ENCODE measurements around the gene TTLL5. TPM values are rescaled to one million over a fixed set of nuclear protein-coding genes. Genes with fewer than 3 reads are reported as not detected.

TTLL5 gene
- total RNA-seq, 3 donors from 2014 or later (not counting 1 experiment from before 2014, with no cell fraction given) = 27.1 to 34.3 (median 32.5) TPM

DNA sequence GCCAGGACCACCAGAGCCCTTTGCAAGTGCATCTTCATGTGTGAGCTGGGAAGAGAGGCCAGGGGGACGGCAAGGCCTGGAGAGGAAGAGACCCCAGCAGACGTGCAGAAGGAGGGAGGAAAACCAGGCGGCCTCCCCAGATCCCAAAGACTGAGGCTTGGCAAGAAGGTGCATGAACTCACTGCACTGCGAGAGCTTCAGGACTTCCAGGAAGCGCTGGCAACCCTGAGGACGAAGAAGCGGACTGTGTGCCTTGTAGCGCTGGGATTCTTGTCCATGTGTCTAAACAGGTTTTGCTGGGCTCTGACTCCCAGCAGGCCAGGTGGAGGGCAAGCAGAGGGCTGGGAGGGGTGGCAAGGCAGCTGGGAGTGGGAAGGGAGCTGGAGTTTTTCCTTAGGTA, 319.8 kb downstream of the TTLL5 start:
- no peaks in the 10 kb centered on the region for H3K27me3 ChIP-seq (ENCODE audit: control insufficient read depth, insufficient read depth, low read length)
- H3K36me3 Mint-ChIP-seq = no peaks in the 10 kb centered on the region
- H3K4me3 Mint-ChIP-seq = peak overlapping the region; percentile 89
- H3K4me1 ChIP-seq (ENCODE audit: control insufficient read depth, insufficient read depth, low read length) = peaks cover 39% of the 10 kb centered on the region
- H3K9me3 Mint-ChIP-seq = no peaks in the 10 kb centered on the region
- H3K36me3 ChIP-seq (ENCODE audit: control insufficient read depth, insufficient read depth, low read length) = no peaks in the 10 kb centered on the region
- peak overlapping the region; percentile 82 to 93 for H3K27ac Mint-ChIP-seq
- TF ChIP-seq, protein P1, sequence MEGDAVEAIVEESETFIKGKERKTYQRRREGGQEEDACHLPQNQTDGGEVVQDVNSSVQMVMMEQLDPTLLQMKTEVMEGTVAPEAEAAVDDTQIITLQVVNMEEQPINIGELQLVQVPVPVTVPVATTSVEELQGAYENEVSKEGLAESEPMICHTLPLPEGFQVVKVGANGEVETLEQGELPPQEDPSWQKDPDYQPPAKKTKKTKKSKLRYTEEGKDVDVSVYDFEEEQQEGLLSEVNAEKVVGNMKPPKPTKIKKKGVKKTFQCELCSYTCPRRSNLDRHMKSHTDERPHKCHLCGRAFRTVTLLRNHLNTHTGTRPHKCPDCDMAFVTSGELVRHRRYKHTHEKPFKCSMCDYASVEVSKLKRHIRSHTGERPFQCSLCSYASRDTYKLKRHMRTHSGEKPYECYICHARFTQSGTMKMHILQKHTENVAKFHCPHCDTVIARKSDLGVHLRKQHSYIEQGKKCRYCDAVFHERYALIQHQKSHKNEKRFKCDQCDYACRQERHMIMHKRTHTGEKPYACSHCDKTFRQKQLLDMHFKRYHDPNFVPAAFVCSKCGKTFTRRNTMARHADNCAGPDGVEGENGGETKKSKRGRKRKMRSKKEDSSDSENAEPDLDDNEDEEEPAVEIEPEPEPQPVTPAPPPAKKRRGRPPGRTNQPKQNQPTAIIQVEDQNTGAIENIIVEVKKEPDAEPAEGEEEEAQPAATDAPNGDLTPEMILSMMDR (IDR thresholded peaks at IDR 0.05) = no peak
- peak in 1 of 2 donors; percentile 6 for DNase-seq
- WGBS (ENCODE audit: insufficient coverage) = 96% methylated on average over 8 of the region's 8 CpGs
- H3K27ac ChIP-seq (ENCODE audit: low read length) = no peak overlapping the region
- no peak for ATAC-seq
- no peaks in the 10 kb centered on the region for H3K9me3 ChIP-seq (ENCODE audit: control insufficient read depth, insufficient read depth, low read length)
- H3K4me3 ChIP-seq (ENCODE audit: low read length) = no peak overlapping the region
- H3K27me3 Mint-ChIP-seq (ENCODE audit: low read depth in 2 of 2) = no peaks in the 10 kb centered on the region
- H3K4me1 Mint-ChIP-seq = peaks cover 41 to 44% of the 10 kb centered on the region in 2 donors
- intact Hi-C loops (cut with micrococcal nuclease) = no loop called here

DNA sequence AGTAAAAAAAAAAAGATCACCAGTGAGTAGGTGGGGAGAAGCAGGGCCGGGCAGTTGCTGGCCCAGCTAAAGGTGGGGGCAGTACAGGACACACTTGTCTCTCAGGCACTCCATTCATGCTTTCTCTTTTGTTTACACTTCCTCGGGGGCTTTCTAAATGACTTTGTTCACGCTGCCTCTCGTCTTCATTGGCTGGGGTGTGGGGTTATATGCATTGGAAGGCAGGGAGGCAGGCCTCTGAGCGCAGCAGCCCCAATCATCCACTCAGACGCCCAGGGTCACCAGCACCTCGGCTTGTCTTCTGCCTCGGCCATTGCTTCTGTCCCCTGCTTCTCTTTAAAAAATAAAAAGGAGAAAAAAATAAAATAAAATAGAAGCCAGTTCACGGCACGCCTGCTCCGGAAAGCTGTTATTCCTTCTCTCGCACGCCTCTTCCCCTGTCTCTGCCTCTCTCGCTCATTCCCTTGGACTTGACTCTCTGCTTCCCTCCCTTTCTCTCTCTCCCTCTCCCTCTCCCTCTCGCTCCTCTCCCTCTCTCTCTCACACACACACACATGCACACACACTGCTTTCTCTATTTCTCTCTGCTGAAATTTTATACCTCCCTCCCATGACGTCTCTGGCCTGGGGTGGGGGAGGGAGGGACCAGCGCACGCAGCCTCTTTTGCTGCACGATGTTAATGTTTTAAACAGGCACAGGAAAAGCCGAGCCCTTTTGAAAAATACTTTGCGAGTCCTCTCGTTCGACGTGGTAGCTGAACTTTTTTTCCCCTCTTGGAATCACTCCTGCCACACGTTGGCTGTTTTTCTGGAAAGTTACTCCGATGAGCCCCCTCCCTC, 320.6 kb downstream of the TTLL5 start, which contains the start of gene TGFB3:
Gene TGFB3 (minus strand): TSS at position 570 of the 840 bp plus-strand sequence. CDS start 1,102 bp downstream, outside the sequence.
- peak; percentile 61 to 80 (median 64) for ATAC-seq

DNA sequence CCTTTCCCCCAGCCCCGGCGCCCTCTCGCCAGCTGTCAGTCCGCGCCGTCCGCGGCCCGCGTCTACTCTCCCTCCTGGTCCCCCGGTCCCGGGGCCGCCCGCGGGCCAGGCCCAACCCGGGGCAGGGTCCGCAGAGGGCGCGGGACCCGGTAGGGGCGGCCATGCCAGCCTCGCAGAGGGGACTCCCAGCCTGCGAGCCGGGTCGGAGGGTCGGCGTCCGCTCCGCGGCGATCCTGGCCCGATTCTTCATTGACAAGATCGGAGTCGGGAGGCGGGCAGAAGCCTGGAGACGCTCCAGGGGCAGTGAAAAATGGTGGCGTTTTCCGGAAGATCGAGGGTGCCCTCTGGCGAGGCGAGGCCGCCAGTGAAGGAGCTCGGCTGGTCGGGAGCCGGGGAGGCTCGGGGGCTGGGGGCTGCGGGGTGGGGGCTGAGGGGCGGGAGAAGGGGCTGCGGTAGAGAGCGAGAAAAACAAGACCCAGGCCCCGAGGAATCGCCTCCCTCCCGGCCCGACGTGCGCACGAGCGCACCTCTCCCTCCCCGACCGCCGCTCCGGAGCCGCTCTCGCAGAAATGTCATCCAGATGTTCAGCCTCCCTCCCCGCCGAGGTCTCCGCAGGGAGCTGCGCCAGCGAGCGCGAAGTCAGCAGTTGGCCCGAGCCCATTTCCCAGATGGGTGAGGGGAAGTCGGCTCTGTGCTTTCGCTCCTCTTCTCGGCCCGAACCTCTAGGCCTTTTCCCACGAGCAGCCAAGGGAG, 321.4 kb downstream of the TTLL5 start:
- H3K4me3 ChIP-seq (ENCODE audit: low read length) = peak overlapping the region; percentile 57
- no peaks in the 10 kb centered on the region for H3K36me3 Mint-ChIP-seq
- no peaks in the 10 kb centered on the region for H3K9me3 ChIP-seq (ENCODE audit: control insufficient read depth, insufficient read depth, low read length)
- H3K27me3 ChIP-seq (ENCODE audit: control insufficient read depth, insufficient read depth, low read length) = no peaks in the 10 kb centered on the region
- H3K4me1 Mint-ChIP-seq = peaks cover 51 to 54% of the 10 kb centered on the region in 2 donors
- peaks cover 45% of the 10 kb centered on the region for H3K4me1 ChIP-seq (ENCODE audit: control insufficient read depth, insufficient read depth, low read length)
- H3K9me3 Mint-ChIP-seq = no peaks in the 10 kb centered on the region
- DNase-seq = peak; percentile 74 to 89
- H3K27me3 Mint-ChIP-seq (ENCODE audit: low read depth in 2 of 2) = no peaks in the 10 kb centered on the region
- intact Hi-C loops (cut with micrococcal nuclease) = loop anchor here (1.0 to 2.0 kb wide), 3 partner anchors 76 to 404 kb away; partner anchors contain the start of gene FLVCR2
- TF ChIP-seq, protein P1 (IDR thresholded peaks at IDR 0.05) = peak; percentile 63
- H3K4me3 Mint-ChIP-seq = peak overlapping the region; percentile 89
- WGBS (ENCODE audit: insufficient coverage) = under 1% methylated on average over 73 of the region's 77 CpGs
- H3K27ac ChIP-seq (ENCODE audit: low read length) = peak overlapping the region; percentile 76
- peak; percentile 59 to 73 (median 72) for ATAC-seq
- H3K27ac Mint-ChIP-seq = peak overlapping the region; percentile 82 to 93
- no peaks in the 10 kb centered on the region for H3K36me3 ChIP-seq (ENCODE audit: control insufficient read depth, insufficient read depth, low read length)

More for the DNA sequence above, 320.6 kb downstream of the TTLL5 start, which contains the start of gene TGFB3:
- no peaks in the 10 kb centered on the region for H3K36me3 ChIP-seq (ENCODE audit: control insufficient read depth, insufficient read depth, low read length)
- no peaks in the 10 kb centered on the region for H3K9me3 ChIP-seq (ENCODE audit: control insufficient read depth, insufficient read depth, low read length)
- peaks cover 45% of the 10 kb centered on the region for H3K4me1 ChIP-seq (ENCODE audit: control insufficient read depth, insufficient read depth, low read length)
- 4% methylated on average over 21 of the region's 26 CpGs for WGBS (ENCODE audit: insufficient coverage)
- TF ChIP-seq, protein P1 (IDR thresholded peaks at IDR 0.05) = no peak
- peaks cover 49 to 51% of the 10 kb centered on the region in 2 donors for H3K4me1 Mint-ChIP-seq
- peak within 1 kb of the TSS; percentile 89 for H3K4me3 Mint-ChIP-seq
- peak within 1 kb of the TSS; percentile 57 for H3K4me3 ChIP-seq (ENCODE audit: low read length)
- intact Hi-C loops (cut with micrococcal nuclease) = loop anchor here (1.0 to 2.0 kb wide), 3 partner anchors 75 to 403 kb away; partner anchors contain the start of gene FLVCR2
- no peaks in the 10 kb centered on the region for H3K27me3 Mint-ChIP-seq (ENCODE audit: low read depth in 2 of 2)
- H3K27ac ChIP-seq (ENCODE audit: low read length) = peak within 1 kb of the TSS; percentile 76
- no peaks in the 10 kb centered on the region for H3K27me3 ChIP-seq (ENCODE audit: control insufficient read depth, insufficient read depth, low read length)
- H3K36me3 Mint-ChIP-seq = no peaks in the 10 kb centered on the region
- H3K9me3 Mint-ChIP-seq = no peaks in the 10 kb centered on the region
- DNase-seq = peak; percentile 50 to 81
- H3K27ac Mint-ChIP-seq = peak within 1 kb of the TSS; percentile 82 to 93

All from natural killer cell (primary cell).